ENCODE results near the gene PCDHA5.
A peak's percentile ranks its signal among the peaks of the same experiment; 100 is the strongest.
"Not testable (repeated sequence)": the region's sequence is repeated elsewhere in the genome, so short reads cannot be mapped to it uniquely, and the experiment has no call there.

PCDHA5 gene

DNA sequence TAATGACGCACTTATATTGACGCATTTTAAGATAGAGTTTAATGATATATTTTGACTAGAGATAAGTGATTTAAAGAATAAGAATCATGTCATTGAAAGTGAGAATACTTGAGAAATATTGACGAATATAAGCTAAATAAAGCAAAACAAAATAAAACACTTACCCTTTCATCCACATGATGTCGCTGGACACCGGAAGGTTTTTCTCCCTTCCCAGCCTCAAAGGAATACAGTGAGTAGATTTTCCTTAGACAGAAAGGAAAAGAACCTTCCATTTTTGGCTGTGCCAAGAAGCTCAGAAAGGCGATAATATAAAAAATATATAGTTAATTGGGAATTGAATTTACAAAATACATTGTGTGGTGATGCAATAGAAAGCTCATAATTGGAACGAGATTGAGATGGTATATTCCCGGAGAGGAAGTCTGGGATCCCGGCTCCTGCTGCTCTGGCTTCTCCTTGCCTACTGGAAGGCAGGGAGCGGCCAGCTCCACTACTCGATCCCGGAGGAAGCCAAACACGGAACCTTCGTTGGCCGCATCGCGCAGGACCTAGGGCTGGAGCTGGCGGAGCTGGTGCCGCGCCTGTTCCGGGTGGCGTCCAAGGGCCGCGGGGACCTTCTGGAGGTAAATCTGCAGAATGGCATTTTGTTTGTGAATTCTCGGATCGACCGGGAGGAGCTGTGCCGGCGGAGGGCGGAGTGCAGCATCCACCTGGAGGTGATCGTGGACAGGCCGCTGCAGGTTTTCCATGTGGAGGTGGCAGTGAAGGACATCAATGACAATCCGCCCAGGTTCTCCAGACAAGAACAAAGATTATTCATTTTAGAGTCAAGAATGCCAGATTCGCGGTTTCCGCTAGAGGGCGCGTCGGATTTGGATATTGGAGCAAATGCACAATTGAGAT lies at the start of gene PCDHA5:
Gene PCDHA5, plus strand, starts transcription at position 239 of the 906 bp plus-strand sequence.
- peak; percentile 23 for DNase-seq

DNA sequence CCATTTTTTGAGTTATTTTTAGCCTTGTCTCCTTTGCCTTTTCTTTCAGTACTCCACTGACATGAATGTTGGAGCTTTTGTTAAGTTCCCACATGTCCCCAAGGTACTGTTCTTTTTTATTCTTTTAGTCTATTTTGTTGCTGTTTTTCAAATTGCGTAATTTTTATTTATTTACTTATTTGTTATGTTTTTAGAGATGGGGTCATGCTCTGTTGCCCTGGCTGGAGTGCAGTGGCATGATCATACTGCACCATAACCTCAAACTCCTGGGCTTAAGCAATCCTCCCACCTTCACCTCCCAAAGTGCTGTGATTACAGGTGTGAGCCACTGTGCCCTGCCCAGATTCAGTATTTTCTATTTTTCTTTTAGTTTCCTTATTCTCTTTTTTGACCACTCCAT lies 40.9 kb upstream of the PCDHA5 start:
- no peak for DNase-seq

DNA sequence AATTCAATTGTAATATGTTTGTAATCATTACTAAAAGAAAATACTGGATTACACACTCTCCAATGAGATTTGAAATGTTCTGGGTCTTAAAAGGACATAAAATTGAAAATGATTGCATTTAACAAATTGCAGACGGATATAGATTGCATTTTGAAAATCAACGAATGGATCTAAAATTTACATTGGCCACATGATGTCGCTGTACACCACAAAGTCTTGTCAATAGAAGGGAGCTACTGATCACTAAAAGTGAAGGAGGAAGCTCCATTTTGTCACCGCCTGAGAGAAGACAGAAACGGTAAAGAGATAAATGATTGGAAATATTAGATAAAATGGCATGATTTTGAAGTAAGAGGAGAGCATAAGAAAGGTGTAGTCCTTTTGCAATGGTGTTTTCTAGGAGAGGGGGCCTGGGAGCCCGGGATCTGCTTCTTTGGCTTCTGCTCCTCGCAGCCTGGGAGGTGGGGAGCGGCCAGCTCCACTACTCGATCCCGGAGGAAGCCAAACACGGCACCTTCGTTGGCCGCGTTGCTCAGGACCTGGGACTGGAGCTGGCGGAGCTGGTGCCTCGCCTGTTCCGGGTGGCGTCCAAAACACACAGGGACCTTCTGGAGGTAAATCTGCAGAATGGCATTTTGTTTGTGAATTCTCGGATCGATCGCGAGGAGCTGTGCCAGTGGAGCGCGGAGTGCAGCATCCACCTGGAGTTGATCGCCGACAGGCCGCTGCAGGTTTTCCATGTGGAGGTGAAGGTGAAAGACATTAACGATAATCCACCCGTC lies 35.3 kb upstream of the PCDHA5 start, which contains the start of gene PCDHA1:
Gene PCDHA1, plus strand, starts transcription at position 236 of the 782 bp plus-strand sequence.
- DNase-seq: peak; percentile 23

DNA sequence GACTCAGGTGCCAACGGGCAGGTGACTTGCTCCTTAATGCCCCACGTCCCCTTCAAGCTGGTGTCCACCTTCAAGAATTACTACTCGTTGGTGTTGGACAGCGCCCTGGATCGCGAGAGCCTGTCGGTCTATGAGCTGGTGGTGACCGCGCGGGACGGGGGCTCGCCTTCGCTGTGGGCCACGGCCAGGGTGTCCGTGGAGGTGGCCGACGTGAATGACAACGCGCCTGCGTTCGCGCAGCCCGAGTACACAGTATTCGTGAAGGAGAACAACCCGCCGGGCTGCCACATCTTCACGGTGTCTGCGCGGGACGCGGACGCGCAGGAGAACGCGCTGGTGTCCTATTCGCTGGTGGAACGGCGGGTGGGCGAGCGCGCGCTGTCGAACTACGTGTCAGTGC lies 34.0 kb upstream of the PCDHA5 start:
- not testable (repeated sequence) for DNase-seq

DNA sequence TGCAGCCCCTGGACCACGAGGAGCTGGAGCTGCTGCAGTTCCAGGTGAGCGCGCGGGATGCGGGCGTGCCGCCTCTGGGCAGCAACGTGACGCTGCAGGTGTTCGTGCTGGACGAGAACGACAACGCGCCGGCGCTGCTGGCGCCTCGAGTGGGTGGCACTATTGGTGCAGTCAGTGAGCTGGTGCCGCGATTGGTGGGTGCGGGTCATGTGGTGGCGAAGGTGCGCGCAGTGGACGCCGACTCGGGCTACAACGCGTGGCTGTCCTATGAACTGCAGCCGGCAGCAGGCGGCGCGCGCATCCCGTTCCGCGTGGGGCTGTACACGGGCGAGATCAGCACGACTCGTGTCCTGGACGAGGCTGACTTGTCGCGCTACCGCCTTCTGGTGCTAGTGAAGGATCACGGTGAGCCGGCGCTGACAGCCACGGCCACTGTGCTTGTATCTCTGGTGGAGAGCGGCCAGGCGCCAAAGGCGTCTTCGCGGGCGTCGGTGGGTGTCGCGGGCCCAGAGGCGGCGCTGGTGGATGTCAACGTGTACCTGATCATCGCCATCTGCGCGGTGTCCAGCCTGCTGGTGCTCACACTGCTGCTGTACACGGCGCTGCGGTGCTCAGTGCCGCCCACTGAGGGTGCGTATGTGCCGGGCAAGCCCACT lies 33.4 kb upstream of the PCDHA5 start:
- not testable (repeated sequence) for DNase-seq

DNA sequence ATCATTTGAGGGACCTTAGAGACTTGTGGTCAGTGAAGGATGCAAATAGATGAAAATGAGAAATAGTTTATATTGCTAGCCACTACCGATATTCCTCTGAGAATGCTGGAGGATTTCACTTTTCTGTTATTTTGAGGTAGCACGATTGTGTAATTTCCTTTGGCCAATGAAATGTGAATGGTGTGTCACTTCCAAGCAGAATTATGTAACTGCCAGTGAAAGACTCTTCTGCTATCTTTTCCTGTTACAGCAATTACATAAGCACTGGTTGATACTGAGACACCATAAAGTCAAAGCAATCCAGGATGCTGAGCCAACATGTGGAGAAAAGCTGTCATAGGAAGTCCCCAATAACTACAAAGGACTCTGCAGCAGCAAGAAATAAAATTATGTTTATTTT lies 30.3 kb upstream of the PCDHA5 start:
- no peak for DNase-seq

DNA sequence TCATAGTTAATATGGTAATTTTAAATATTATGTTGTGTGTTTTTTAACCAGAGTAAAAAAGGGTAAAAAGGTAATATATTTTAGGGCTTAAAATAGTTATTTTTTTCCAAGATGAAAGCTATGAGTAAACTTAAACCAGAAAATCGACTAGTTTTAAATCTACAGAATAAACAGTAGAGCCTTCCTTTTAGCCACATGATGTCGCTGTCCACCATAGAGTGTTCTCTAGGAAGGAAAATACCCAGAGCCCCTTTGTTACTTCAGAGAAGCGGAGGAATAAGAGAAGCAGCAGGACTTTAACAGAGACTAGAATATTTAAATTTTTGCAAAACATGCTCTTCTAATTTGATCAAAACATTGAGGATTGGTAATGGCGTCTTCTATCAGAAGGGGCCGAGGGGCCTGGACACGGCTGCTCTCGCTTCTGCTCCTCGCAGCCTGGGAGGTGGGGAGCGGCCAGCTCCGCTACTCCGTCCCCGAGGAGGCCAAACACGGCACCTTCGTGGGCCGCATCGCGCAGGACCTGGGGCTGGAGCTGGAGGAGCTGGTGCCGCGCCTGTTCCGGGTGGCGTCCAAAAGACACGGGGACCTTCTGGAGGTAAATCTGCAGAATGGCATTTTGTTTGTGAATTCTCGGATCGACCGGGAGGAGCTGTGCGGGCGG lies 26.7 kb upstream of the PCDHA5 start, which contains the start of gene PCDHA2:
Gene PCDHA2, plus strand, starts transcription at position 258 of the 664 bp plus-strand sequence.
- peak; percentile 27 for DNase-seq

DNA sequence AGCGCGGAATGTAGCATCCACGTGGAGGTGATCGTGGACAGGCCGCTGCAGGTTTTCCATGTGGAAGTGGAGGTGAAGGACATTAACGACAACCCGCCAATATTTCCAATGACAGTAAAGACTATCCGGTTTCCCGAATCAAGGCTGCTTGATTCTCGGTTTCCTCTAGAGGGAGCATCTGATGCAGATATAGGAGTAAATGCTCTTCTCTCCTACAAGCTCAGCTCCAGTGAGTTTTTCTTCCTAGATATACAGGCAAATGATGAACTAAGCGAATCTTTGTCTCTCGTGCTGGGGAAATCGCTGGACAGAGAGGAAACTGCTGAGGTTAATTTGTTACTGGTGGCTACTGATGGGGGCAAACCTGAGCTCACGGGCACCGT lies 26.2 kb upstream of the PCDHA5 start:
- DNase-seq: peak; percentile 7

DNA sequence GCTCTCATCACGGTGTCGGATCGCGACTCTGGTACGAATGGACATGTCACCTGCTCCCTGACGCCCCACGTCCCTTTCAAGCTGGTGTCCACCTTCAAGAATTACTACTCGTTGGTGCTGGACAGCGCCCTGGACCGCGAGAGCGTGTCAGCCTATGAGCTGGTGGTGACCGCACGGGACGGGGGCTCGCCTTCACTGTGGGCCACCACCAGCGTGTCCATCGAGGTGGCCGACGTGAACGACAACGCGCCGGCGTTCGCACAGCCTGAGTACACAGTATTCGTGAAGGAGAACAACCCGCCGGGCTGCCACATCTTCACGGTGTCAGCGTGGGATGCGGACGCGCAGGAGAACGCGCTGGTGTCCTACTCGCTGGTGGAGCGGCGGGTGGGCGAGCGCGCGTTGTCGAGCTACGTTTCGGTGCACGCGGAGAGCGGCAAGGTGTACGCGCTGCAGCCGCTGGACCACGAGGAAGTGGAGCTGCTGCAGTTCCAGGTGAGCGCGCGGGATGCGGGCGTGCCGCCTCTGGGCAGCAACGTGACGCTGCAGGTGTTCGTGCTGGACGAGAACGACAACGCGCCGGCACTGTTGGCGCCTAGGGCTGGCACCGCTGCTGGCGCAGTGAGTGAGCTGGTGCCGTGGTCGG lies 25.2 kb upstream of the PCDHA5 start:
- not testable (repeated sequence) for DNase-seq

DNA sequence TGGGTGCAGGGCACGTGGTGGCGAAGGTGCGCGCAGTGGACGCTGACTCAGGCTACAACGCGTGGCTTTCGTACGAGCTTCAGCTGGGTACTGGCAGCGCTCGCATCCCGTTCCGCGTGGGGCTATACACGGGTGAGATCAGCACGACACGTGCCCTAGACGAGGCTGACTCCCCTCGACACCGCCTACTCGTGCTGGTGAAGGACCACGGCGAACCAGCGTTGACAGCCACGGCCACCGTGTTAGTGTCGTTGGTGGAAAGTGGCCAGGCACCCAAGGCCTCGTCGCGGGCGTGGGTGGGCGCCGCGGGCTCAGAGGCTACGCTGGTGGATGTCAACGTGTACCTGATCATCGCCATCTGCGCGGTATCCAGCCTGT lies 24.7 kb upstream of the PCDHA5 start:
- no peak for DNase-seq

DNA sequence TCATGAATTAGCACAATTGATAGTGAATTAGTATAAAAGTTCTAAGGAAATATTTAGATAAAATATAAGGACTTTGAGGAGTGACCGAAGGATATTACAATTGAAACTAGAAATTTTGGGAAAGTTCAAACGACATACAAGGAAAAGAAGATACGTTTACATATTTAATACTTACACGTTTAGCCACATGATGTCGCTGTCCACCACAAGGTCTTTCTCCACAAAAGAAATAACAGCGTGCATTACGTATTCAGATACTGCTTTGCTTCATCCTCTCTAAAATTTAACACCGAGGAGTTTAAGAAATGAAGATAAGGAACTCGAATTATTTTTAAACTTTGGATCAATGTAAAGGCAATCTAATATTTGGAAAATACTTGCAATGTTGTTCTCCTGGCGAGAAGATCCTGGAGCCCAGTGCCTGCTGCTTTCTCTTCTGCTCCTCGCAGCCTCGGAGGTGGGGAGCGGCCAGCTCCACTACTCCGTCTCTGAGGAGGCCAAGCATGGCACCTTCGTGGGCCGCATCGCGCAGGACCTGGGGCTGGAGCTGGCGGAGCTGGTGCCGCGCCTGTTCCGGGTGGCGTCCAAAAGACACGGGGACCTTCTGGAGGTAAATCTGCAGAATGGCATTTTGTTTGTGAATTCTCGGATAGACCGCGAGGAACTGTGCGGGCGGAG lies 20.5 kb upstream of the PCDHA5 start, which contains the start of gene PCDHA3:
Gene PCDHA3, plus strand, starts transcription at position 242 of the 678 bp plus-strand sequence.
- DNase-seq: peak; percentile 70

DNA sequence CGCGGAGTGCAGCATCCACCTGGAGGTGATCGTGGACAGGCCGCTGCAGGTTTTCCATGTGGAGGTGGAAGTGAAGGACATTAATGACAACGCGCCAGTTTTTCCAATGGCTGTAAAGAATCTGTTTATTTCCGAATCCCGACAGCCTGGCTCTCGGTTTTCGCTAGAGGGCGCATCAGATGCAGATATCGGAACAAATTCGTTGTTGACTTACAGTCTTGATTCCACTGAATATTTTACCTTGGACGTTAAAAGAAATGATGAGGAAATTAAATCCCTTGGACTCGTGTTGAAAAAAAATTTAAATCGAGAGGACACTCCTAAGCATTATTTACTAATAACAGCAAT lies 19.9 kb upstream of the PCDHA5 start:
- peak; percentile 46 for DNase-seq

DNA sequence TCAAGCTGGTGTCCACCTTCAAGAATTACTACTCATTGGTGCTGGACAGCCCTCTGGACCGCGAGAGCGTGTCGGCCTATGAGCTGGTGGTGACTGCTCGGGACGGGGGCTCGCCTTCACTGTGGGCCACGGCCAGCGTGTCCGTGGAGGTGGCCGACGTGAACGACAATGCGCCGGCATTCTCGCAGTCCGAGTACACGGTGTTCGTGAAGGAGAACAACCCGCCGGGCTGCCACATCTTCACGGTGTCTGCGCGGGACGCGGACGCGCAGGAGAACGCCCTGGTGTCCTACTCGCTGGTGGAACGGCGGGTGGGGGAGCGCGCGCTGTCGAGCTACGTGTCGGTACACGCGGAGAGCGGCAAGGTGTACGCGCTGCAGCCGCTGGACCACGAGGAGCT lies 19.0 kb upstream of the PCDHA5 start:
- DNase-seq: not testable (repeated sequence)

DNA sequence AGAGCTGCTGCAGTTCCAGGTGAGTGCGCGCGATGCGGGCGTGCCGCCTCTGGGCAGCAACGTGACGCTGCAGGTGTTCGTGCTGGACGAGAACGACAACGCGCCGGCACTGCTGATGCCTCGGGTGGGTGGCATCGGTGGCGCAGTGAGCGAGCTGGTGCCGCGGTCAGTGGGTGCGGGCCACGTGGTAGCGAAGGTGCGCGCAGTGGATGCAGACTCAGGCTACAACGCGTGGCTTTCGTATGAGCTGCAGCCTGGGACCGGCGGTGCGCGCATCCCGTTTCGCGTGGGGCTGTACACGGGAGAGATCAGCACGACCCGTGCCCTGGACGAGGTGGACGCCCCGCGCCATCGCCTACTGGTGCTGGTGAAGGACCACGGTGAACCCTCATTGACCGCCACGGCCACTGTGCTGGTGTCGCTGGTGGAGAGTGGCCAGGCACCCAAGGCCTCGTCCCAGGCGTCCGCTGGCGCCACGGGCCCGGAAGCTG lies 18.6 kb upstream of the PCDHA5 start:
- no peak for DNase-seq

DNA sequence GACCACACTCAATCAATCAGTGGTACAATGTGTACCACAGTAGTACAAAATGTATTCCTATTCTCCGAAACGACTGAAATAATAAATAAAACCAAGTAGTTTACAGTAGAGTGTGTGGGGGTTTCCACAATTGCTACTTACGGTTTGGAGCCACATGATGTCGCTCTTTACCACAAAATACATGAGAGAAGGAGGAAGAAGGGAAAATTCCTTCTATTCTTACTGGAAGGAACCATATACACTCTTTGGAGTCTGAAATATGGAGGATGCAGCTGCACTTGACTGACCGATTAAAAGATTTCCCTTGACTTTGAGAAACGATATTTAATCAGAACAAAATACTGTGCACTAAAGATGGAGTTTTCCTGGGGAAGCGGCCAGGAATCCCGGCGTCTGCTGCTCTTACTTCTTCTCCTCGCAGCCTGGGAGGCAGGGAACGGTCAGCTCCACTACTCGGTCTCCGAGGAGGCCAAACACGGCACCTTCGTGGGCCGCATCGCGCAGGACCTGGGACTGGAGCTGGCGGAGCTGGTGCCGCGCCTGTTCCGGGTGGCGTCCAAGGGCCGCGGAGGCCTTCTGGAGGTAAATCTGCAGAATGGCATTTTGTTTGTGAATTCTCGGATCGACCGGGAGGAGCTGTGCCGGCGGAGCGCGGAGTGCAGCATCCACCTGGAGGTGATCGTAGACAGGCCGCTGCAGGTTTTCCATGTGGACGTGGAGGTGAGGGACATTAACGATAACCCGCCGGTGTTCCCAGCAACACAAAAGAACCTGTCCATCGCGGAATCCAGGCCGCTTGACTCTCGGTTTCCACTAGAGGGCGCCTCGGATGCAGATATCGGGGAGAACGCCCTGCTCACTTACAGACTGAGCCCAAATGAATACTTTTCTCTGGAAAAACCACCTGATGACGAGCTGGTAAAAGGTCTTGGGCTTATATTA lies 14.3 kb upstream of the PCDHA5 start, which contains the start of gene PCDHA4:
Gene PCDHA4, plus strand, starts transcription at position 235 of the 942 bp plus-strand sequence.
- DNase-seq: peak; percentile 52

DNA sequence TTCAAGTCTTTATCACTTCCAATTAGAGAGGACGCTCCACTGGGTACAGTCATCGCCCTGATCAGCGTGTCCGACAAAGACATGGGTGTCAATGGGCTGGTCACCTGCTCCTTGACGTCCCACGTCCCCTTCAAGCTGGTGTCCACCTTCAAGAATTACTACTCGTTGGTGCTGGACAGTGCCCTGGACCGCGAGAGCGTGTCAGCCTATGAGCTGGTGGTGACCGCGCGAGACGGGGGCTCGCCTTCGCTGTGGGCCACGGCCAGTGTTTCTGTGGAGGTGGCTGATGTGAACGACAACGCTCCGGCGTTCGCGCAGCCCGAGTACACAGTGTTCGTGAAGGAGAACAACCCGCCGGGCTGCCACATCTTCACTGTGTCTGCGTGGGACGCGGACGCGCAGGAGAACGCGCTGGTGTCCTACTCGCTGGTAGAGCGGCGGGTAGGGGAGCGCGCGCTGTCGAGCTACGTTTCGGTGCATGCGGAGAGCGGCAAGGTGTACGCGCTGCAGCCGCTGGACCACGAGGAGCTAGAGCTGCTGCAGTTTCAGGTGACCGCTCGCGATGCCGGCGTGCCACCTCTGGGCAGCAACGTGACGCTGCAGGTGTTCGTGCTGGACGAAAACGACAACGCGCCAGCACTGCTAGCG lies 13.0 kb upstream of the PCDHA5 start:
- not testable (repeated sequence) for DNase-seq

DNA sequence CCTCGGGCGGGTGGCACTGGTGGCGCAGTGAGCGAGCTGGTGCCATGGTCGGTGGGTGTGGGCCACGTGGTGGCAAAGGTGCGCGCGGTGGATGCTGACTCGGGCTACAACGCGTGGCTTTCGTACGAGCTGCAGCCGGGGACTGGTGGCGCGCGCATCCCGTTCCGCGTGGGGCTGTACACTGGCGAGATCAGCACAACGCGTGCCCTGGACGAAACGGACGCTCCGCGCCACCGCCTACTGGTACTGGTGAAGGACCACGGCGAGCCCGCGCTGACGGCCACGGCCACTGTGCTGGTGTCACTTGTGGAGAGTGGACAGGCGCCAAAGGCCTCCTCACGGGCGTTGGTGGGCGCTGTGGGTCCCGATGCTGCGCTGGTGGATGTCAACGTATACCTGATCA lies 12.5 kb upstream of the PCDHA5 start:
- DNase-seq: no peak

DNA sequence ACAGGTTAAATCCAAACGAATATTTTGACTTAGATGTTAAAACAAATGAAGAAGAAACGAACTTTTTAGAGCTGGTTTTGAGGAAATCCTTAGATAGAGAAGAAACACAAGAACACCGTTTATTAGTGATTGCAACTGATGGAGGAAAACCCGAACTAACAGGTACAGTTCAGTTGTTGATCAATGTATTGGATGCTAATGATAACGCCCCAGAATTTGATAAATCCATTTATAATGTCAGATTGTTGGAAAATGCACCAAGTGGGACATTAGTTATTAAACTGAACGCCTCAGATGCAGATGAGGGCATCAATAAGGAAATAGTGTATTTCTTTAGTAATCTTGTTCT lies 842 bp downstream of the PCDHA5 start:
- DNase-seq: no peak

DNA sequence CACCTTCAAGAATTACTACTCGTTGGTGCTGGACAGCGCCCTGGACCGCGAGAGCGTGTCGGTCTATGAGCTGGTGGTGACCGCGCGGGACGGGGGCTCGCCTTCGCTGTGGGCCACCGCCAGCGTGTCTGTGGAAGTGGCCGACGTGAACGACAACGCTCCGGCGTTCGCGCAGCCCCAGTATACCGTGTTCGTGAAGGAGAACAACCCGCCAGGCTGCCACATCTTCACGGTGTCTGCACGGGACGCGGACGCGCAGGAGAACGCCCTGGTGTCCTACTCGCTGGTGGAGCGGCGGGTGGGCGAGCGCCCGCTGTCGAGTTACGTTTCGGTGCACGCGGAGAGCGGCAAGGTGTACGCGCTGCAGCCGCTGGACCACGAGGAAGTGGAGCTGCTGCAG lies 1.6 kb downstream of the PCDHA5 start:
- not testable (repeated sequence) for DNase-seq

DNA sequence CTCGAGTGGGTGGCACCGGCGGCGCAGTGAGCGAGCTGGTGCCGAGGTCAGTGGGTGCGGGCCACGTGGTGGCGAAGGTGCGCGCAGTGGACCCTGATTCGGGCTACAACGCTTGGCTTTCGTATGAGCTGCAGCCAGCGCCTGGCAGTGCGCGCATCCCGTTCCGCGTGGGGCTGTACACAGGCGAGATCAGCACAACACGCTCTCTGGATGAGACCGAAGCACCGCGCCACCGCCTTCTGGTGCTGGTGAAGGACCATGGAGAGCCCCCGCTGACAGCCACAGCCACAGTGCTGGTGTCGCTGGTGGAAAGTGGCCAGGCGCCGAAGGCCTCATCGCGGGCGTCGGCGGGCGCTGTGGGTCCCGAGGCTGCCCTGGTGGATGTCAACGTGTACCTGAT lies 2.1 kb downstream of the PCDHA5 start:
- DNase-seq: no peak
